Measurements from ENCODE around the gene GNAO1. TPM values are rescaled to one million over a fixed set of nuclear protein-coding genes. Genes with fewer than 3 reads are reported as not detected.

Gene GNAO1
- total RNA-seq, 2 donors from 2014 or later: 6.1 to 23.6 TPM

- H3K36me3 ChIP-seq: no peaks in the 10 kb centered on the region
- intact Hi-C loops (cut with DNase I): loop anchor here (2.0 to 5.0 kb wide), 2 partner anchors 274 to 373 kb away; no protein-coding TSS in a partner anchor
Observed at GRCh38 chr16:56315955-56316354, 124.7 kb downstream of the GNAO1 start.

GRCh38 chr16:56316545-56316944 is 125.3 kb downstream of the GNAO1 start:
- intact Hi-C loops (cut with DNase I): loop anchor here (2.0 to 5.0 kb wide), 2 partner anchors 274 to 374 kb away; no protein-coding TSS in a partner anchor
- no peak for DNase-seq (ENCODE audit: low spot score)
- H3K4me1 ChIP-seq (replicated peaks): no peaks in the 10 kb centered on the region
- TF ChIP-seq CTCF (IDR thresholded peaks at IDR 0.05) (no peak), POLR2AphosphoS5 (IDR thresholded peaks at IDR 0.05) (no peak), POLR2A (IDR thresholded peaks at IDR 0.05) (no peak)
- 94% methylated on average over 6 of the region's 7 CpGs for WGBS
- H3K9me3 ChIP-seq: no peaks in the 10 kb centered on the region
- H3K27me3 ChIP-seq (replicated peaks; ENCODE audit: insufficient read depth): no peaks in the 10 kb centered on the region
- H3K4me3 ChIP-seq: no peak overlapping the region
- no peaks in the 10 kb centered on the region for H3K36me3 ChIP-seq
- H3K27ac ChIP-seq: no peak overlapping the region

More at GRCh38 chr16:56315955-56316354, 124.7 kb downstream of the GNAO1 start:
- no peak for DNase-seq (ENCODE audit: low spot score)
- Histone ChIP-seq H3K9me3 (no peaks in the 10 kb centered on the region), H3K4me1 (replicated peaks) (no peaks in the 10 kb centered on the region), H3K27me3 (replicated peaks; ENCODE audit: insufficient read depth) (no peaks in the 10 kb centered on the region), H3K4me3 (no peak overlapping the region), H3K27ac (no peak overlapping the region)
- WGBS: 97% methylated on average over 3 of the region's 7 CpGs
- no peak for TF ChIP-seq POLR2A (IDR thresholded peaks at IDR 0.05)
- TF ChIP-seq CTCF (IDR thresholded peaks at IDR 0.05): no peak
- TF ChIP-seq POLR2AphosphoS5 (IDR thresholded peaks at IDR 0.05): no peak

GRCh38 chr16:56317998-56318826 is 126.9 kb downstream of the GNAO1 start:
- peak; percentile 75 for DNase-seq (ENCODE audit: low spot score)
- TF ChIP-seq CTCF (IDR thresholded peaks at IDR 0.05): peak; percentile 94 to 96 (median 96)
- peak; percentile 26 for TF ChIP-seq POLR2AphosphoS5 (IDR thresholded peaks at IDR 0.05)
- no peak for TF ChIP-seq POLR2A (IDR thresholded peaks at IDR 0.05)
- 16% methylated on average over 28 of the region's 28 CpGs for WGBS
- peak overlapping the region in 1 of 2 donors; percentile 13 for H3K4me3 ChIP-seq
- intact Hi-C loops (cut with DNase I): loop anchor here (2.0 to 5.0 kb wide), 2 partner anchors 276 to 375 kb away; no protein-coding TSS in a partner anchor
- no peaks in the 10 kb centered on the region for H3K4me1 ChIP-seq (replicated peaks)
- no peak overlapping the region for H3K27ac ChIP-seq
- H3K9me3 ChIP-seq: no peaks in the 10 kb centered on the region
- H3K36me3 ChIP-seq: no peaks in the 10 kb centered on the region
- H3K27me3 ChIP-seq (replicated peaks; ENCODE audit: insufficient read depth): no peaks in the 10 kb centered on the region

- H3K27me3 ChIP-seq (replicated peaks; ENCODE audit: insufficient read depth): no peaks in the 10 kb centered on the region
- H3K27ac ChIP-seq: no peak overlapping the region
- WGBS: 74% methylated on average over 1 of the region's 1 CpG
- H3K4me3 ChIP-seq: no peak overlapping the region
- no peaks in the 10 kb centered on the region for H3K36me3 ChIP-seq
- H3K9me3 ChIP-seq: no peaks in the 10 kb centered on the region
- intact Hi-C loops (cut with DNase I): loop anchor here (5.0 kb wide), 1 partner anchor 276 kb away; no protein-coding TSS in a partner anchor
- TF ChIP-seq POLR2A (IDR thresholded peaks at IDR 0.05) (no peak), POLR2AphosphoS5 (IDR thresholded peaks at IDR 0.05) (no peak), CTCF (IDR thresholded peaks at IDR 0.05) (no peak)
- H3K4me1 ChIP-seq (replicated peaks): no peaks in the 10 kb centered on the region
- no peak for DNase-seq (ENCODE audit: low spot score)
Observed at GRCh38 chr16:56318827-56319140, 127.5 kb downstream of the GNAO1 start.
